ENCODE data around the gene DBP.
"Not testable (repeated sequence)": the region's sequence is repeated elsewhere in the genome, so short reads cannot be mapped to it uniquely, and the experiment has no call there.

DBP gene

GRCh38 chr19:48636859-48637448 is at the start of gene DBP:
Gene DBP, minus strand, starts transcription at chr19:48637379. Its CDS starts 385 bp downstream, at chr19:48636994.
- FAIRE-seq (no peak), DNase-seq (ENCODE audit: low spot score) (no peak)

- not testable (repeated sequence) for DNase-seq (ENCODE audit: low spot score); FAIRE-seq
These were observed 49.5 kb upstream of the DBP start for GRCh38 chr19:48686637-48687036.

- no peak for DNase-seq (ENCODE audit: low spot score)
- no peak for FAIRE-seq
These were observed 48.9 kb upstream of the DBP start for GRCh38 chr19:48686088-48686487.

- DNase-seq (ENCODE audit: low spot score) (peak; percentile 60), FAIRE-seq (no peak)
These were observed 48.4 kb upstream of the DBP start for GRCh38 chr19:48685583-48685982.

GRCh38 chr19:48683349-48683748 is 46.2 kb upstream of the DBP start:
- no peak for FAIRE-seq
- no peak for DNase-seq (ENCODE audit: low spot score)

- FAIRE-seq (peak; percentile 82), DNase-seq (ENCODE audit: low spot score) (peak; percentile 70)
These were observed 43.9 kb upstream of the DBP start for GRCh38 chr19:48681127-48681470.

- FAIRE-seq = no peak
- no peak for DNase-seq (ENCODE audit: low spot score)
These were observed 43.4 kb upstream of the DBP start for GRCh38 chr19:48680436-48681126.

GRCh38 chr19:48680006-48680405 is 42.8 kb upstream of the DBP start:
- DNase-seq (ENCODE audit: low spot score); FAIRE-seq: not testable (repeated sequence)

GRCh38 chr19:48678201-48678600 is 41.0 kb upstream of the DBP start:
- FAIRE-seq = no peak
- no peak for DNase-seq (ENCODE audit: low spot score)

GRCh38 chr19:48676887-48677286 is 39.7 kb upstream of the DBP start:
- FAIRE-seq (no peak), DNase-seq (ENCODE audit: low spot score) (no peak)

GRCh38 chr19:48676487-48676886 is 39.3 kb upstream of the DBP start:
- FAIRE-seq = no peak

GRCh38 chr19:48674921-48675824 is 38.0 kb upstream of the DBP start:
- FAIRE-seq (peak; percentile 56), DNase-seq (ENCODE audit: low spot score) (peak; percentile 90)

More at GRCh38 chr19:48676487-48676886, 39.3 kb upstream of the DBP start:
- no peak for DNase-seq (ENCODE audit: low spot score)

GRCh38 chr19:48674216-48674809 is 37.1 kb upstream of the DBP start:
- no peak for DNase-seq (ENCODE audit: low spot score)
- no peak for FAIRE-seq

GRCh38 chr19:48673436-48674100 is 36.4 kb upstream of the DBP start:
- FAIRE-seq = no peak
- no peak for DNase-seq (ENCODE audit: low spot score)

GRCh38 chr19:48672994-48673393 is 35.8 kb upstream of the DBP start, which contains the start of gene NTN5:
Gene NTN5, minus strand, starts transcription at chr19:48673017. Its CDS starts 2,031 bp downstream, at chr19:48670986.
- no peak for FAIRE-seq
- no peak for DNase-seq (ENCODE audit: low spot score)

- no peak for FAIRE-seq
- DNase-seq (ENCODE audit: low spot score) = no peak
These were observed 34.3 kb upstream of the DBP start for GRCh38 chr19:48671446-48671995.

GRCh38 chr19:48670699-48671445 is 33.7 kb upstream of the DBP start:
- FAIRE-seq (no peak), DNase-seq (ENCODE audit: low spot score) (no peak)

- FAIRE-seq (peak; percentile 100), DNase-seq (ENCODE audit: low spot score) (no peak)
These were observed 32.9 kb upstream of the DBP start for GRCh38 chr19:48669903-48670668.

- FAIRE-seq (no peak), DNase-seq (ENCODE audit: low spot score) (no peak)
These were observed 31.6 kb upstream of the DBP start for GRCh38 chr19:48668761-48669160.
